Adipocyte (in vitro differentiated cells): ENCODE results near the gene VCL.
A peak's percentile ranks its signal among the peaks of the same experiment; 100 is the strongest.

ENCODE experiments used
- DNase-seq: peaks from one replicate; pipeline ENCODE4 v3.0.0-alpha.2; 2015; ENCODE audit warnings: low read depth
- H3K27me3 ChIP-seq: replicated peaks from 2 replicates; pipeline ENCODE4 v1.7.0; 2013; ENCODE audit warnings: mild to moderate bottlenecking, low read length, moderate library complexity; ENCODE audit not compliant: control insufficient read depth, insufficient read depth
- H3K36me3 ChIP-seq: 2 replicates; pipeline ENCODE4 v1.7.0; 2013; ENCODE audit warnings: low read length, mild to moderate bottlenecking, moderate library complexity; ENCODE audit not compliant: control insufficient read depth, insufficient read depth, severe bottlenecking
- H3K4me1 ChIP-seq: 2 replicates; pipeline ENCODE4 v1.7.0; 2013; ENCODE audit warnings: mild to moderate bottlenecking, low read length, moderate library complexity; ENCODE audit not compliant: control insufficient read depth, insufficient read depth
- H3K4me3 ChIP-seq: 2 replicates; pipeline ENCODE4 v1.7.0; 2013; ENCODE audit warnings: mild to moderate bottlenecking, low read length, moderate library complexity
- H3K9ac ChIP-seq: 2 replicates; pipeline ENCODE4 v1.7.0; 2013; ENCODE audit warnings: mild to moderate bottlenecking, low read length, moderate library complexity
- H3K9me3 ChIP-seq: 2 replicates; pipeline ENCODE4 v1.7.0; 2013; ENCODE audit warnings: mild to moderate bottlenecking, low read length, moderate library complexity; ENCODE audit not compliant: control insufficient read depth

Gene VCL

DNA sequence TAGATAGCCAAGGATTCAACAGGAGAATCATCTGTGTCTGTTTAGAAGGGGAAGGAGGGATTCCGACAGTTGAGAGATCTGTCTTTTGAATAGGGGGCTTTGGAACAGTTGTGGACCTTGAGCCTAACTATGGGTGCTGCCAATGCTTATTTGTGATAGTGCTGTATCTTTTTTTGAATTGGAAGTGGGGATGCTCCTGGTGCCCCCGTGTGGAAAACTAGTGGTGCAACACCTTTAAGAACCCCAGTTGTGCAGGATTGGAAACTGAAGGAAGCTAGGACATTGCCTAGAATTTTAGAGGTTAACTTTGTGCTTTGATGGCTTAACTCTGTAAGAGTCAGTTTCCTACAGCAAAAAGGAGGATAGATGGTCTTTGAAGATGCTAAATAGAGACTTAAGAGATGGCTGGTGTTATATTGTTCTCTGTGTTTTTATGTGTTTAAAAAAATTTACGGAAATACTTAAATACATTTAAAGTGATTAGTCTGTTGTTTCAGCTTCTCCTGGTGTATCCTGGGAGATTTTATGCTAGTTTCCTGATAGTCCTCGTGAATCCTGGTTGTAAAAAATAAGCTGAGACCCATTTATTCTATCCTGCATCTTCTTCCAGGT is 83.4 kb downstream of the VCL start:
- Histone ChIP-seq H3K4me3 (no peak overlapping the region), H3K36me3 (peaks cover 45% of the 10 kb centered on the region), H3K9me3 (no peaks in the 10 kb centered on the region), H3K27me3 (no peaks in the 10 kb centered on the region), H3K4me1 (peaks cover 55% of the 10 kb centered on the region), H3K9ac (peak overlapping the region; percentile 61)
- peak; percentile 80 for DNase-seq

DNA sequence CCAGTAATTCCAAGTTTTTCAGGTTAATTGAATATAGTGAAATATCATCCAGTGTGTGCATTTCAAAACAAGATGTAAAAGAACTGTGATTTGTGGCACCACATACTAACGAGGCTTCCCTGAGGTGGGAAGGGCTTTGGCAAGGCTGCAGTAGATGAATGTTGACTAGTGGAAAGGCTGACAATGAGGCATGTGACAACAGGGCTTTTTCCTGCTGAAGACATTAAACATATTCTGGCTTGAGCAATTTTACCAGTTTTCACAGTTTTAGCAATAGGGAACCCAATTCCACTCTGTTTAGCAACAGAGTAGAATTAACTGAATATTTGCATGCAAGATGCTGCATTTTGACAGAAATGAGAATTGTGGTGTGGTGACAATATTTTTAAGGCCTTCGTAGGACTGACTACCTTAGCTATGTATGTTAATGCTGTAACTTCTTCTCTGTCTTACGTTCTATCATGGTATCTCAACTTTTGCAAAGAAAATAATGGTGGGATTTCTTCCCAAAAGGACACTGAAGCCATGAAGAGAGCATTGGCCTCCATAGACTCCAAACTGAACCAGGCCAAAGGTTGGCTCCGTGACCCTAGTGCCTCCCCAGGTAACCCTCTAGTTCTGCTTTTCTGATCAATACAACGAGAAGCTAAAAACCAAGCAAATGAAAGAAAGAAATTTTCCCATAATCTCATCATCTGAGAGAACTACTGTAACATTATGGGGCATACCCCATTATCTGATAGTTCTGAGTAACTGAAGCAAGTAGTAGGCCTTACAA is 84.2 kb downstream of the VCL start:
- Histone ChIP-seq H3K36me3 (peaks cover 37% of the 10 kb centered on the region), H3K9me3 (no peaks in the 10 kb centered on the region), H3K4me3 (peak overlapping the region; percentile 18), H3K27me3 (no peaks in the 10 kb centered on the region), H3K4me1 (peaks cover 55% of the 10 kb centered on the region), H3K9ac (peak overlapping the region; percentile 61)
- DNase-seq: no peak

DNA sequence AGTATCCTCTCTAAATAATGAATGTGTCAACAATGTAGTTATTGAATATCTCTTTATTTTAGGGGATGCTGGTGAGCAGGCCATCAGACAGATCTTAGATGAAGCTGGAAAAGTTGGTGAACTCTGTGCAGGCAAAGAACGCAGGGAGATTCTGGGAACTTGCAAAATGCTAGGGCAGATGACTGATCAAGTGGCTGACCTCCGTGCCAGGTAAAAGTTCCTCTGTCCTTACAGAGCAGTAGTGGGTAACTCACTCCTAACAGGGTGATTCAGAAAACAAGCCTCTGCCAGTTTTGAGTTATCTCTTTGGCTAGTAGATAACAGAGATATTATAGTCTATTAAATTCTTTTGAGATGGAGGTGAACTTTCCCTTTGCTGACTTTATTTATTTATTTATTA is 85.4 kb downstream of the VCL start:
- H3K4me3 ChIP-seq: no peak overlapping the region
- H3K9ac ChIP-seq: peak overlapping the region; percentile 50
- DNase-seq: no peak
- H3K27me3 ChIP-seq: no peaks in the 10 kb centered on the region
- H3K36me3 ChIP-seq: peaks cover 36% of the 10 kb centered on the region
- H3K9me3 ChIP-seq: no peaks in the 10 kb centered on the region
- peaks cover 55% of the 10 kb centered on the region for H3K4me1 ChIP-seq

- Histone ChIP-seq H3K9ac (no peak overlapping the region), H3K36me3 (peaks cover 53% of the 10 kb centered on the region), H3K27me3 (no peaks in the 10 kb centered on the region), H3K4me1 (peaks cover 44% of the 10 kb centered on the region), H3K9me3 (no peaks in the 10 kb centered on the region), H3K4me3 (no peak overlapping the region)
- no peak for DNase-seq
Observed at GRCh38 chr10:74084955-74085354, 87.0 kb downstream of the VCL start.

DNA sequence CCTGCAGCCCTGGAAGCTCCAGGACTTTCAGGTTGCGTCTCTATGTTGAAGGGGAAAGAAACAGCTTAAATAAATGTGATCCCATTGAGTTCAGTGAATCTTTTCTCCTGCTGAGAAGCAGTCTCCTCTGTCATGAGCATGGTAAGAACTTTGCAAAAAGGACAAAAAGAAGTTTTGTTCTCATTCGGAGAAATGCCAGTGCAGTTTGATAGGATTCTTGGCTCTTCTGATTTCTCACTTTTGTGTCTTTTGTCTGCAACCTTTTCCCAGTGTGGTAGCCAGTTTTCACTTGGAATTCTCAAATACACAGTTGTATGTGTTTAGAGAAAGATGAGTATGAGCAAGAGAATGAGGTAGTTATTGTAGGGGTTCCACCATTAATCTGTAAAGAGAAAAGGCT is 88.4 kb downstream of the VCL start:
- Histone ChIP-seq H3K9me3 (no peaks in the 10 kb centered on the region), H3K27me3 (no peaks in the 10 kb centered on the region), H3K4me1 (peaks cover 30% of the 10 kb centered on the region), H3K9ac (no peak overlapping the region), H3K4me3 (no peak overlapping the region), H3K36me3 (peaks cover 67% of the 10 kb centered on the region)
- DNase-seq: no peak

- Histone ChIP-seq H3K27me3 (no peaks in the 10 kb centered on the region), H3K9ac (no peak overlapping the region), H3K4me1 (peaks cover 6% of the 10 kb centered on the region), H3K4me3 (no peak overlapping the region), H3K9me3 (no peaks in the 10 kb centered on the region), H3K36me3 (peaks cover 75% of the 10 kb centered on the region)
- DNase-seq: no peak
Observed at GRCh38 chr10:74088722-74089121, 90.8 kb downstream of the VCL start.

- no peak overlapping the region for H3K4me3 ChIP-seq
- no peak overlapping the region for H3K9ac ChIP-seq
- H3K36me3 ChIP-seq: peaks cover 95% of the 10 kb centered on the region
- H3K4me1 ChIP-seq: peaks cover 5% of the 10 kb centered on the region
- no peak for DNase-seq
- H3K27me3 ChIP-seq: no peaks in the 10 kb centered on the region
- H3K9me3 ChIP-seq: no peaks in the 10 kb centered on the region
Observed at GRCh38 chr10:74092372-74092771, 94.5 kb downstream of the VCL start.

GRCh38 chr10:74093530-74094164 is 95.7 kb downstream of the VCL start:
- no peaks in the 10 kb centered on the region for H3K9me3 ChIP-seq
- peaks cover 5% of the 10 kb centered on the region for H3K4me1 ChIP-seq
- H3K27me3 ChIP-seq: no peaks in the 10 kb centered on the region
- H3K4me3 ChIP-seq: no peak overlapping the region
- no peak overlapping the region for H3K9ac ChIP-seq
- peaks cover 98% of the 10 kb centered on the region for H3K36me3 ChIP-seq
- DNase-seq: no peak

GRCh38 chr10:74094231-74094630 is 96.3 kb downstream of the VCL start:
- DNase-seq: no peak
- no peak overlapping the region for H3K4me3 ChIP-seq
- peaks cover 98% of the 10 kb centered on the region for H3K36me3 ChIP-seq
- no peaks in the 10 kb centered on the region for H3K27me3 ChIP-seq
- H3K4me1 ChIP-seq: peaks cover under 1% of the 10 kb centered on the region
- H3K9me3 ChIP-seq: no peaks in the 10 kb centered on the region
- no peak overlapping the region for H3K9ac ChIP-seq

DNA sequence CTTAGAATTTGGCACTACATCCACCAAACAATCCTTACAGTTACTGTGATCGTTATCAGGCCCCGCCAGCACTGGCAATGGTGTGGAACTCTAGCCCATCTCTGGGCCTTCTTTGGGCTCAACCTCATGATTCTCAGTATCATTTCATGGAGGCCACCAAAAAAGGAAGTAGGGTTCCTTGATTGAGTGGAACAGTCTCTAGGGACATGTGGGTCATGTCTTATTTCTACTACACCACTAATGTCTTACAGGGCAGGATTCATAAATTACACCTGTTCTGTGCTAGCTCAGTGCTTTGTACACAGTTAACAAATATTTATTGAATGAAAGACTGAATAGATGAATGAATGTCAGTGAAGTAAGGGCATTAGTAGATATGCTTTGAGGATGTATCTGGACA is 98.9 kb downstream of the VCL start:
- Histone ChIP-seq H3K27me3 (no peaks in the 10 kb centered on the region), H3K9me3 (no peaks in the 10 kb centered on the region), H3K36me3 (peaks cover 95% of the 10 kb centered on the region), H3K4me1 (no peaks in the 10 kb centered on the region), H3K9ac (no peak overlapping the region), H3K4me3 (no peak overlapping the region)
- DNase-seq: no peak

- H3K27me3 ChIP-seq: no peaks in the 10 kb centered on the region
- H3K4me1 ChIP-seq: no peaks in the 10 kb centered on the region
- no peaks in the 10 kb centered on the region for H3K9me3 ChIP-seq
- DNase-seq: no peak
- no peak overlapping the region for H3K4me3 ChIP-seq
- H3K36me3 ChIP-seq: peaks cover 95% of the 10 kb centered on the region
- H3K9ac ChIP-seq: no peak overlapping the region
Observed at GRCh38 chr10:74097776-74098175, 99.9 kb downstream of the VCL start.
